ENCODE results near the gene CCR5AS.

CCR5AS gene

DNA sequence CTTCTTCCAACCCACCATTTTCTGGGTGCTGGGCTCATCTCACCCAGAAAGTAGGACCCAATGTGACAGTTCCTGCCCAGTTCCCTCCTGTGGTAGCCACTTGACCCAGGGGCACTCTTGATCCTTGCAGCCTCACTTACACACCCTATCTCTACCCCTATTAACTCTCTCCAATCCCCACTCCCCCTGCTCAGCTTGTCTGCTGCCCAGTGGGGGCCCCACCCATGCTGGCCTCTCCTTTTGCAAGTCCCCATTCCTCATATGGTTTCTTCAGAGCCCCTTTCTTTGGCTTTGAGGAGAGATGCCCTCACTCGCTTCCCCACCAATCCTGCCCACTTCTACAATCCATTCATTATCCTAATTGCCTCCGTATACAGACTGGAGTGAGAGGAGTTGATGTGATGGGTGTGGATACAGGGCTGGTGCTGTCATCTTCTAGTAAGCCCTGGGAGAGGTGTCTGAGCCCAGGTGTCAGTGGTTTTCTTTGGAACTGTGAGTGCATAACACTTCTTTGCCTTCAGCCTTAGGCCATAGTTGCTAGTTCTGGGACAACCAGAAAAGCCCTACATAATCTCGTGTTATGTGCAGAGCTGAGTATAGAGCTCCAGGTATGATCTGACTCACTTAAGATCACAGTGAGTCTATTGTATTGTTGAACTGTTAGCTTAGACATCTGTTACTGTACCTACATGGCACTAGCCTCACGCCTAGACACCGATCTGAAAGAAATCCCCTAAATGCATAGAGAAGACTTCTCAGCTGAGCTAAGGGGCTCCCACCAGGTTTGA is 40.9 kb downstream of the CCR5AS start:
- no peak overlapping the region for H3K18ac ChIP-seq (ENCODE audit: low read length)
- H3K9me3 ChIP-seq (replicated peaks in 1 of 2; ENCODE audit: control insufficient read depth in 2 of 2, insufficient read depth in 1 of 2, low read depth in 1 of 2, low read length in 2 of 2) = peaks cover 0 to 1% of the 10 kb centered on the region in 2 donors
- no peak overlapping the region for H2BK120ac ChIP-seq (ENCODE audit: low read depth, low read length)
- H3K14ac ChIP-seq (ENCODE audit: low read length) = no peak overlapping the region
- no peaks in the 10 kb centered on the region for H3K36me3 ChIP-seq (replicated peaks in 1 of 2; ENCODE audit: control insufficient read depth in 2 of 2, insufficient read depth in 2 of 2, low read length in 2 of 2)
- H3K27ac ChIP-seq (replicated peaks; ENCODE audit: low read length) = no peak overlapping the region
- H4K8ac ChIP-seq (ENCODE audit: low read depth, low read length) = no peak overlapping the region
- H3K4me3 ChIP-seq (ENCODE audit: low read length in 2 of 2) = no peak overlapping the region
- no peak overlapping the region for H3K4ac ChIP-seq (ENCODE audit: low read length)
- no peak overlapping the region for H2AK5ac ChIP-seq (ENCODE audit: low read depth, low read length)
- no peak overlapping the region for H2AFZ ChIP-seq (ENCODE audit: low read length)
- no peak overlapping the region for H3K9ac ChIP-seq (ENCODE audit: low read depth, low read length, poor library complexity)
- H3K23ac ChIP-seq (ENCODE audit: low read depth, low read length, poor library complexity) = no peak overlapping the region
- peaks cover 0 to under 1% of the 10 kb centered on the region in 2 donors for H3K4me1 ChIP-seq (ENCODE audit: control insufficient read depth in 2 of 2, insufficient read depth in 1 of 2, low read depth in 1 of 2, low read length in 2 of 2)
- H2BK12ac ChIP-seq (ENCODE audit: low read length) = no peak overlapping the region
- peaks cover 0 to 2% (median 0%) of the 10 kb centered on the region in 3 experiments for H3K27me3 ChIP-seq (ENCODE audit: control insufficient read depth in 3 of 3, insufficient read depth in 3 of 3, low read depth in 1 of 3, low read length in 3 of 3)
- H3K4me2 ChIP-seq (ENCODE audit: insufficient read depth, low read length, poor library complexity, severe bottlenecking) = no peak overlapping the region
- no peaks in the 10 kb centered on the region for H3K79me1 ChIP-seq (ENCODE audit: low read depth, low read length)
- H2BK5ac ChIP-seq (ENCODE audit: low read length) = no peak overlapping the region
- H4K91ac ChIP-seq (ENCODE audit: low read depth, low read length, poor library complexity) = no peak overlapping the region
- DNase-seq (ENCODE audit: low spot score) = no peak
- no peak overlapping the region for H2BK15ac ChIP-seq (ENCODE audit: low read length)
- no CpG with 5 or more reads among the region's 5 CpGs for WGBS, 2 donors (ENCODE audit: extremely low coverage in 2 of 2, insufficient read length in 2 of 2, insufficient replicate concordance in 1 of 2)

- H3K79me1 ChIP-seq (ENCODE audit: low read depth, low read length) = no peaks in the 10 kb centered on the region
- no peak overlapping the region for H2BK5ac ChIP-seq (ENCODE audit: low read length)
- H4K8ac ChIP-seq (ENCODE audit: low read depth, low read length) = no peak overlapping the region
- no peak overlapping the region for H3K18ac ChIP-seq (ENCODE audit: low read length)
- no peak overlapping the region for H3K27ac ChIP-seq (replicated peaks; ENCODE audit: low read length)
- no peak overlapping the region for H3K9ac ChIP-seq (ENCODE audit: low read depth, low read length, poor library complexity)
- no peak overlapping the region for H3K23ac ChIP-seq (ENCODE audit: low read depth, low read length, poor library complexity)
- H3K36me3 ChIP-seq (replicated peaks in 1 of 2; ENCODE audit: control insufficient read depth in 2 of 2, insufficient read depth in 2 of 2, low read length in 2 of 2) = no peaks in the 10 kb centered on the region
- no peak overlapping the region for H3K4me2 ChIP-seq (ENCODE audit: insufficient read depth, low read length, poor library complexity, severe bottlenecking)
- H3K4me3 ChIP-seq (ENCODE audit: low read length in 2 of 2) = no peak overlapping the region
- no CpG with 5 or more reads among the region's 4 CpGs for WGBS, 2 donors (ENCODE audit: extremely low coverage in 2 of 2, insufficient read length in 2 of 2, insufficient replicate concordance in 1 of 2)
- no peak overlapping the region for H2AK5ac ChIP-seq (ENCODE audit: low read depth, low read length)
- H2BK12ac ChIP-seq (ENCODE audit: low read length) = no peak overlapping the region
- H3K4me1 ChIP-seq (ENCODE audit: control insufficient read depth in 2 of 2, insufficient read depth in 1 of 2, low read depth in 1 of 2, low read length in 2 of 2) = peaks cover 0 to 3% of the 10 kb centered on the region in 2 donors
- no peak overlapping the region for H4K91ac ChIP-seq (ENCODE audit: low read depth, low read length, poor library complexity)
- no peak overlapping the region for H3K14ac ChIP-seq (ENCODE audit: low read length)
- no peak for DNase-seq (ENCODE audit: low spot score)
- no peak overlapping the region for H2AFZ ChIP-seq (ENCODE audit: low read length)
- H2BK15ac ChIP-seq (ENCODE audit: low read length) = no peak overlapping the region
- peaks cover 0 to 2% (median 0%) of the 10 kb centered on the region in 3 experiments for H3K27me3 ChIP-seq (ENCODE audit: control insufficient read depth in 3 of 3, insufficient read depth in 3 of 3, low read depth in 1 of 3, low read length in 3 of 3)
- H2BK120ac ChIP-seq (ENCODE audit: low read depth, low read length) = no peak overlapping the region
- H3K9me3 ChIP-seq (replicated peaks in 1 of 2; ENCODE audit: control insufficient read depth in 2 of 2, insufficient read depth in 1 of 2, low read depth in 1 of 2, low read length in 2 of 2) = peaks cover 0 to 3% of the 10 kb centered on the region in 2 donors
- no peak overlapping the region for H3K4ac ChIP-seq (ENCODE audit: low read length)
These were observed 41.8 kb downstream of the CCR5AS start for GRCh38 chr3:46365041-46365440.

DNA sequence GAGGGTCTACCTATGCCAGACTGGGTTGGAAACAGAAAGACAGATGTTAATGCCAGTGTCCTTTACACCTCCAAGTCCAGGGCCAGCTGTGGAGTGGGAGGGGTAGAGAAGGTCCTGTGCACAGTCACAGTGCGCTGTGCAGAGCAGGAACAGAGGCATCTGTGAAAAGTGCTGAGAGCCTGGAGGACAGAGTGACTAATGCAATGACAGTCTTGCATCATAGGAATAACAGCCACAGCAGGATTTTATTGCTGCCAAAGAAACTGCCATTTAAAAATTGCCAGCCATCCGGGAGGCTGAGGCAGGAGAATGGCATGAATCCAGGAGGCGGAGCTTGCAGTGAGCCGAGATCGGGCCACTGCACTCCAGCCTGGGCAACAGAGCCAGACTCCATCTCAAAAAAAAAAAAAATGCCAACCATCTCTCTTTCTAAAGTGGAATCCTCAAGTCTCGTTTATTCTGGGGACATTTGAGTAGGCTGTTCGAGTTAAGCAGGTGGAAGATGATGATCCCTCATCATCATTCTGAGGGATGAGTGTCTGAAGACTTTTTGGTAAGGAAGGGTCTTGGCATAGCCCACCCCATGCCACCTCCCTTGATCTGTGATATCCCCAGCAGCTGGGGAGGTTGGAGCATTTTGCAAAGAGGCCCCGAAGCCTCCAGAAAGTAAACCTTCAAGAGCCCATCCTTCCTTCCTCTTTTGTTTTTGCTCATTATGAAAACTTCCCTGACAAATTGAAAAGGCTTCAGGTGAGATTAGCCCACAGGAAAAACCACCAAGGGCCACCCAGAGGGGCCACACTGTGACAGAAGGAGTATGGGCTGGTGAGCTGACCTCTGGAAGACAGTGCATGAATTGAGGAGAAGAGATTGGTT is 45.2 kb downstream of the CCR5AS start:
- DNase-seq (ENCODE audit: low spot score) = no peak
- Histone ChIP-seq H3K27ac (replicated peaks; ENCODE audit: low read length) (no peak overlapping the region), H2AFZ (ENCODE audit: low read length) (no peak overlapping the region)

DNA sequence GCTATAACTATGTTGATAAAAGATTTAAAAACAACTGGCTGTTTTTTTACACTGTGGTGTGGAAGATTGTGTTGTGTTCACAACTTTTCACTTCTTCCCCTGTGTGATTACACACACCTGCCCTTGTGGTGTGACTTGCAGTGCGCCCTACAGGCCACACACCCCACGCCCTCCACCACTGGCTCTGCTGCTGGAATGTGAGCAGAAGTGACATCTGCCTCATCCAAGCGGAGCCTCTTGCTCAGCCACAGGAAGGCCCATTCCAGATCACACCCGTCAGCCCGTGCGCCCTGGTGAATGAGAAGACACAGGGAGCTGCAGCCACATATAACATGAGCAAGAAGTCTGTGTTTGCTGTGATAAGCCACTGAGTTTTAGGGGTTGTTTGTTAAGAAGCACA is 46.0 kb downstream of the CCR5AS start:
- no peak overlapping the region for H3K4me3 ChIP-seq (ENCODE audit: low read length in 2 of 2)
- no peak overlapping the region for H3K4me2 ChIP-seq (ENCODE audit: insufficient read depth, low read length, poor library complexity, severe bottlenecking)
- no peak overlapping the region for H3K9ac ChIP-seq (ENCODE audit: low read depth, low read length, poor library complexity)
- peaks cover 0 to 3% of the 10 kb centered on the region in 2 donors for H3K9me3 ChIP-seq (replicated peaks in 1 of 2; ENCODE audit: control insufficient read depth in 2 of 2, insufficient read depth in 1 of 2, low read depth in 1 of 2, low read length in 2 of 2)
- no peak overlapping the region for H4K8ac ChIP-seq (ENCODE audit: low read depth, low read length)
- no peak overlapping the region for H2BK5ac ChIP-seq (ENCODE audit: low read length)
- H2AFZ ChIP-seq (ENCODE audit: low read length) = no peak overlapping the region
- no peak overlapping the region for H2BK15ac ChIP-seq (ENCODE audit: low read length)
- peaks cover 0 to 7% (median 0%) of the 10 kb centered on the region in 3 experiments for H3K27me3 ChIP-seq (ENCODE audit: control insufficient read depth in 3 of 3, insufficient read depth in 3 of 3, low read depth in 1 of 3, low read length in 3 of 3)
- no peak overlapping the region for H3K23ac ChIP-seq (ENCODE audit: low read depth, low read length, poor library complexity)
- peaks cover 0 to 8% of the 10 kb centered on the region in 2 donors for H3K4me1 ChIP-seq (ENCODE audit: control insufficient read depth in 2 of 2, insufficient read depth in 1 of 2, low read depth in 1 of 2, low read length in 2 of 2)
- peak overlapping the region; percentile 91 for H3K18ac ChIP-seq (ENCODE audit: low read length)
- H2AK5ac ChIP-seq (ENCODE audit: low read depth, low read length) = peak overlapping the region; percentile 22
- no CpG with 5 or more reads among the region's 6 CpGs for WGBS, 2 donors (ENCODE audit: extremely low coverage in 2 of 2, insufficient read length in 2 of 2, insufficient replicate concordance in 1 of 2)
- H2BK12ac ChIP-seq (ENCODE audit: low read length) = no peak overlapping the region
- no peak overlapping the region for H3K27ac ChIP-seq (replicated peaks; ENCODE audit: low read length)
- H4K91ac ChIP-seq (ENCODE audit: low read depth, low read length, poor library complexity) = peak overlapping the region; percentile 35
- no peak overlapping the region for H3K4ac ChIP-seq (ENCODE audit: low read length)
- H3K36me3 ChIP-seq (replicated peaks in 1 of 2; ENCODE audit: control insufficient read depth in 2 of 2, insufficient read depth in 2 of 2, low read length in 2 of 2) = no peaks in the 10 kb centered on the region
- no peak for DNase-seq (ENCODE audit: low spot score)
- H2BK120ac ChIP-seq (ENCODE audit: low read depth, low read length) = no peak overlapping the region
- H3K79me1 ChIP-seq (ENCODE audit: low read depth, low read length) = no peaks in the 10 kb centered on the region
- no peak overlapping the region for H3K14ac ChIP-seq (ENCODE audit: low read length)

More for the DNA sequence above, 45.2 kb downstream of the CCR5AS start:
- Histone ChIP-seq H3K9ac (ENCODE audit: low read depth, low read length, poor library complexity) (no peak overlapping the region), H4K8ac (ENCODE audit: low read depth, low read length) (no peak overlapping the region), H3K27me3 (ENCODE audit: control insufficient read depth in 3 of 3, insufficient read depth in 3 of 3, low read depth in 1 of 3, low read length in 3 of 3) (peaks cover 0 to 6% (median 0%) of the 10 kb centered on the region in 3 experiments), H3K23ac (ENCODE audit: low read depth, low read length, poor library complexity) (no peak overlapping the region), H3K4me2 (ENCODE audit: insufficient read depth, low read length, poor library complexity, severe bottlenecking) (no peak overlapping the region), H4K91ac (ENCODE audit: low read depth, low read length, poor library complexity) (no peak overlapping the region), H3K36me3 (replicated peaks in 1 of 2; ENCODE audit: control insufficient read depth in 2 of 2, insufficient read depth in 2 of 2, low read length in 2 of 2) (no peaks in the 10 kb centered on the region), H3K4ac (ENCODE audit: low read length) (no peak overlapping the region), H3K4me3 (ENCODE audit: low read length in 2 of 2) (no peak overlapping the region), H3K14ac (ENCODE audit: low read length) (peak overlapping the region; percentile 25), H3K79me1 (ENCODE audit: low read depth, low read length) (no peaks in the 10 kb centered on the region), H2BK5ac (ENCODE audit: low read length) (no peak overlapping the region), H3K18ac (ENCODE audit: low read length) (no peak overlapping the region), H2BK120ac (ENCODE audit: low read depth, low read length) (no peak overlapping the region), H2BK15ac (ENCODE audit: low read length) (no peak overlapping the region), H3K9me3 (replicated peaks in 1 of 2; ENCODE audit: control insufficient read depth in 2 of 2, insufficient read depth in 1 of 2, low read depth in 1 of 2, low read length in 2 of 2) (peaks cover 0 to 3% of the 10 kb centered on the region in 2 donors), H2AK5ac (ENCODE audit: low read depth, low read length) (no peak overlapping the region), H2BK12ac (ENCODE audit: low read length) (no peak overlapping the region), H3K4me1 (ENCODE audit: control insufficient read depth in 2 of 2, insufficient read depth in 1 of 2, low read depth in 1 of 2, low read length in 2 of 2) (peaks cover 0 to 8% of the 10 kb centered on the region in 2 donors)
- no CpG with 5 or more reads among the region's 8 CpGs for WGBS, 2 donors (ENCODE audit: extremely low coverage in 2 of 2, insufficient read length in 2 of 2, insufficient replicate concordance in 1 of 2)
